ENCODE measurements around the gene ATP9B. TPM values are rescaled to one million over a fixed set of nuclear protein-coding genes. Genes with fewer than 3 reads are reported as not detected.

The ATP9B gene
- polyA plus RNA-seq, 1 of the 3 experiments (the other 2 are of a cell fraction), result 11.2 TPM

GRCh38 chr18:79372991-79373390 lies 303.8 kb downstream of the ATP9B start:
- Histone ChIP-seq H3K4me2 (no peak overlapping the region), H3K9me2 (no peaks in the 10 kb centered on the region), H3K27me3 (ENCODE audit: insufficient read depth) (no peaks in the 10 kb centered on the region), H3K4me1 (ENCODE audit: control insufficient read depth in 1 of 2, insufficient read depth in 2 of 2, low read depth in 1 of 2, low read length in 1 of 2) (no peaks in the 10 kb centered on the region; a peak in 1 of 4 replicates), H3K27ac (ENCODE audit: low read depth in 2 of 2, low read length in 1 of 2) (no peak overlapping the region), H3K36me3 (replicated peaks in 1 of 2; ENCODE audit: control insufficient read depth in 1 of 2, insufficient read depth in 2 of 2, low read length in 1 of 2) (peaks cover 0 to 8% of the 10 kb centered on the region in 2 experiments), H3K9me3 (no peaks in the 10 kb centered on the region), H3K9ac (no peak overlapping the region), H3F3A (replicated peaks; ENCODE audit: insufficient read depth) (no peaks in the 10 kb centered on the region), H2AFZ (ENCODE audit: low read depth) (no peak overlapping the region), H3K79me2 (ENCODE audit: insufficient read depth) (no peaks in the 10 kb centered on the region), H3K4me3 (ENCODE audit: low read depth in 2 of 2, low read length in 1 of 2) (no peak overlapping the region), H4K20me1 (ENCODE audit: insufficient read depth) (no peaks in the 10 kb centered on the region)
- TF ChIP-seq CTCF (IDR thresholded peaks at IDR 0.05) (no peak), REST (IDR thresholded peaks at IDR 0.05; ENCODE audit: low read depth, low read length) (no peak), MEF2A (IDR thresholded peaks at IDR 0.05; ENCODE audit: borderline replicate concordance, low read depth) (no peak), ZBTB33 (IDR thresholded peaks at IDR 0.05; ENCODE audit: borderline replicate concordance, low read depth) (no peak), POLR2AphosphoS5 (IDR thresholded peaks at IDR 0.05; ENCODE audit: low read depth, low read length) (no peak), FOXJ3 (CRISPR knock-in tag; IDR thresholded peaks at IDR 0.05) (no peak), MXI1 (IDR thresholded peaks at IDR 0.05; ENCODE audit: low read depth, low read length) (no peak), RXRA (IDR thresholded peaks at IDR 0.05; ENCODE audit: borderline replicate concordance, low read depth) (no peak), RFX5 (IDR thresholded peaks at IDR 0.05; ENCODE audit: low read length) (no peak), TEAD4 (IDR thresholded peaks at IDR 0.05; ENCODE audit: borderline replicate concordance, insufficient read depth) (no peak), EP300 (IDR thresholded peaks at IDR 0.05; ENCODE audit: borderline replicate concordance in 1 of 2, low read depth in 1 of 2, low read length in 1 of 2) (no peak), NRF1 (IDR thresholded peaks at IDR 0.05; ENCODE audit: low read depth, low read length) (no peak), CHD2 (IDR thresholded peaks at IDR 0.05; ENCODE audit: low read length, partially characterized antibody) (no peak), IRF3 (IDR thresholded peaks at IDR 0.05; ENCODE audit: low read depth, low read length) (no peak), EZH2phosphoT487 (IDR thresholded peaks at IDR 0.05; ENCODE audit: borderline replicate concordance, low read depth) (no peak)
- CTCF ChIA-PET, result interaction anchor here (1.1 kb wide), 1 partner anchor 8 kb away, joined by 4 read pairs; no protein-coding TSS in a partner anchor
- WGBS (ENCODE audit: low lambda C conversion rate), result 93% methylated on average over 2 of the region's 2 CpGs
- POLR2A ChIA-PET, result no interaction called here
- no peak for DNase-seq
